ENCODE data around the gene SSH3. TPM values are rescaled to one million over a fixed set of nuclear protein-coding genes. Genes with fewer than 3 reads are reported as not detected.

Gene SSH3
- total and polyA plus RNA-seq, 4 donors, result 4.8 to 10.4 (median 8.1) TPM

DNA sequence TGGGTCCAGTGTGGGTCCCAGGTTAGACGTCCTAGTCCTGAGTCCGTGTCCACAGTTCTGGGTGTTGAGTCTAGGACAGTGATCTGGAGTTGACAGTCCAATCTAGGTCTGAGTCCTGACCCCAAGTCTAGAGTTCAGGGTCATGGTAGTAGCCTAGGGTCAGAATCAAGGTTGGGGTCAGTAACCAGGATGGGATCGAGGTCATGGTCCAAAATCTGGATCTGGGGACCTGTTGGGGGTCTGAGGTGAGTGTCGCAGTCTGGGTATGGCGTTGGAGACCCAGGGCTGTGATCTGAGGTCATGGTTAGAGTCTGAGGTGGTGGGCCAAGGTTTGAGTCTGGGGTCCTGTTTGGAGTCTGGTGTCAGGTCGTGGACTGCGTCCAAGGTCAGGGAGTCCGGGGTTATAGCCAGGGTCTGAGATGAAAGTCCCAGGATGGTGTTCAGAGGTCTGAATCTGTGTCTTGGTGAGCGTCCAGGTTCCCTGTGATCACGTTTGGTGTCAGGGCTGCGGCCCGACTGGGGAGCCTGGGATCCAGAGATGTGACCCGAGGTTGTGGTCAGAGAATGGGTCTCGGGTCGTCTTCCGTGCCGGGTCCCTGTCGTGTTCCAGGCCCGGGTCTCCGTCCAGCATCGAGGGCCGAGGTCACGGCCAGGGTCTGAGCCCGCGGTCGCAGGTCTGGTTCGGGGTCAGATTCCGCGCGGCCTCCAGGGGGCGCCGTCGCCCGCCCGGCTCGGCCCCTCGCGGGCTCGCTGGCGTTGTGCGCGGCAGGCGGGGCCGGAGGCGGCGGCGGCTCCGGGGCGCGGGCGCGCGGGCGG lies 37.5 kb upstream of the SSH3 start:
- Histone ChIP-seq H3K9me3 (ENCODE audit: control insufficient read depth in 4 of 4, low read length in 3 of 4) (no peaks in the 10 kb centered on the region), H3K27me3 (ENCODE audit: control insufficient read depth in 4 of 4, insufficient read depth in 4 of 4, low read length in 3 of 4) (no peaks in the 10 kb centered on the region), H3K9ac (ENCODE audit: low read depth in 1 of 2, low read length in 2 of 2) (peak overlapping the region; percentile 1 to 8), H3K36me3 (ENCODE audit: control insufficient read depth in 4 of 4, insufficient read depth in 3 of 4, low read depth in 1 of 4, low read length in 3 of 4) (no peaks in the 10 kb centered on the region), H3K27ac (ENCODE audit: low read depth in 1 of 2, low read length in 2 of 2) (peak overlapping the region; percentile 32 to 54), H3K4me1 (ENCODE audit: control insufficient read depth in 4 of 4, insufficient read depth in 4 of 4, low read length in 3 of 4) (peaks cover 15 to 70% (median 50%) of the 10 kb centered on the region in 4 donors), H3K4me3 (ENCODE audit: low read depth in 1 of 3, low read length in 3 of 3) (peak overlapping the region in 2 of 3 donors; percentile 20 to 79)
- WGBS, result 8% methylated on average over 54 of the region's 54 CpGs
- no peak for TF ChIP-seq JUND (IDR thresholded peaks at IDR 0.05)
- TF ChIP-seq TAF1 (conservative IDR thresholded peaks at IDR 0.05), result no peak
- no peak for TF ChIP-seq FOXA1 (IDR thresholded peaks at IDR 0.05)
- peak; percentile 62 to 87 for TF ChIP-seq HNF4A (conservative IDR thresholded peaks at IDR 0.05)
- peak; percentile 10 to 52 for TF ChIP-seq RXRA (IDR thresholded peaks at IDR 0.05)
- TF ChIP-seq SP1 (IDR thresholded peaks at IDR 0.05), result peak; percentile 6
- peak; percentile 43 for TF ChIP-seq HNF4G (IDR thresholded peaks at IDR 0.05)
- peak; percentile 64 to 75 for TF ChIP-seq RAD21 (IDR thresholded peaks at IDR 0.05)
- no peak for TF ChIP-seq EGR1 (IDR thresholded peaks at IDR 0.05; ENCODE audit: low read depth in 2 of 2)
- TF ChIP-seq, protein P1, sequence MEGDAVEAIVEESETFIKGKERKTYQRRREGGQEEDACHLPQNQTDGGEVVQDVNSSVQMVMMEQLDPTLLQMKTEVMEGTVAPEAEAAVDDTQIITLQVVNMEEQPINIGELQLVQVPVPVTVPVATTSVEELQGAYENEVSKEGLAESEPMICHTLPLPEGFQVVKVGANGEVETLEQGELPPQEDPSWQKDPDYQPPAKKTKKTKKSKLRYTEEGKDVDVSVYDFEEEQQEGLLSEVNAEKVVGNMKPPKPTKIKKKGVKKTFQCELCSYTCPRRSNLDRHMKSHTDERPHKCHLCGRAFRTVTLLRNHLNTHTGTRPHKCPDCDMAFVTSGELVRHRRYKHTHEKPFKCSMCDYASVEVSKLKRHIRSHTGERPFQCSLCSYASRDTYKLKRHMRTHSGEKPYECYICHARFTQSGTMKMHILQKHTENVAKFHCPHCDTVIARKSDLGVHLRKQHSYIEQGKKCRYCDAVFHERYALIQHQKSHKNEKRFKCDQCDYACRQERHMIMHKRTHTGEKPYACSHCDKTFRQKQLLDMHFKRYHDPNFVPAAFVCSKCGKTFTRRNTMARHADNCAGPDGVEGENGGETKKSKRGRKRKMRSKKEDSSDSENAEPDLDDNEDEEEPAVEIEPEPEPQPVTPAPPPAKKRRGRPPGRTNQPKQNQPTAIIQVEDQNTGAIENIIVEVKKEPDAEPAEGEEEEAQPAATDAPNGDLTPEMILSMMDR (IDR thresholded peaks at IDR 0.05; ENCODE audit: low read depth, low read length, missing input control), result peak; percentile 88
- no peak for TF ChIP-seq YY1 (IDR thresholded peaks at IDR 0.05)
- peak; percentile 59 for TF ChIP-seq NR2F2 (IDR thresholded peaks at IDR 0.05)
- DNase-seq (ENCODE audit: low spot score), result peak; percentile 88

DNA sequence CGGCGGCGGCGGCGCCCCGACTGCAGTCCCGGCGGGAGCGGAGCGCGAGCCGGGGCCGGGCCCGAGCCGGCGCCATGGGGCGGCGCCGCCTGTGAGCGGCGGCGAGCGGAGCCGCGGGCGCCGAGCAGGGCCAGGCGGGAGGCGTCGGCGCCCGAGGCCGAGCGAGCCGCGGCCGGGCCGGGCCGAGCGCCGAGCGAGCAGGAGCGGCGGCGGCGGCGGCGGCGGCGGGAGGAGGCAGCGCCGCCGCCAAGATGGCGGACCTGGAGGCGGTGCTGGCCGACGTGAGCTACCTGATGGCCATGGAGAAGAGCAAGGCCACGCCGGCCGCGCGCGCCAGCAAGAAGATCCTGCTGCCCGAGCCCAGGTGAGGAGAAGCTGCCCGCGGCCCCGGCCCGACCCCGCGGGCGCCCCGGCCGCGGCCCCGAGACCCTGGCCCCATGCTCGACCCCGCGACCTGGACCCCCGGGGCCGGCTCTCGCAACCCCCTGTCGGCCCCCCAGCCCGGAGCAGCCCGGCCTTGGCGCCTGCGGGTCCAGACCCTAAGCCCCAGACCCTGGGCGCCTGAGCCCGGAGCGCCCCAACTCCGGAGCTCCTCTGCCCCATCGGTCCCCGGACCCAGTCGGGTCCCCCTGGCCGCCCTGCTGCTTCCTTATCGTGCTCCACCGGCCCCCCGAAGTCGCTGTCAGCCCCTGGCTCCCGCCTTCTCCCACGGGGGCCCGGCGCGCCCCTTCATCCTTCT lies 36.7 kb upstream of the SSH3 start, which contains the start of gene GRK2:
Gene GRK2, plus strand, starts transcription at position 25 of the 739 bp plus-strand sequence. Its CDS starts 227 bp downstream, at position 252.
- Histone ChIP-seq H3K27ac (ENCODE audit: low read depth in 1 of 2, low read length in 2 of 2) (peak within 1 kb of the TSS; percentile 84 to 85), H3K36me3 (ENCODE audit: control insufficient read depth in 4 of 4, insufficient read depth in 3 of 4, low read depth in 1 of 4, low read length in 3 of 4) (no peaks in the 10 kb centered on the region), H3K4me3 (ENCODE audit: low read depth in 1 of 3, low read length in 3 of 3) (peak within 1 kb of the TSS; percentile 59 to 79 (median 79)), H3K9me3 (ENCODE audit: control insufficient read depth in 4 of 4, low read length in 3 of 4) (no peaks in the 10 kb centered on the region), H3K9ac (ENCODE audit: low read depth in 1 of 2, low read length in 2 of 2) (peak within 1 kb of the TSS; percentile 73 to 77), H3K27me3 (ENCODE audit: control insufficient read depth in 4 of 4, insufficient read depth in 4 of 4, low read length in 3 of 4) (no peaks in the 10 kb centered on the region), H3K4me1 (ENCODE audit: control insufficient read depth in 4 of 4, insufficient read depth in 4 of 4, low read length in 3 of 4) (peaks cover 12 to 72% (median 51%) of the 10 kb centered on the region in 4 donors)
- no peak for DNase-seq (ENCODE audit: low spot score)
- WGBS, result under 1% methylated on average over 103 of the region's 103 CpGs
- peak; percentile 54 for TF ChIP-seq YY1 (IDR thresholded peaks at IDR 0.05)
- TF ChIP-seq FOXA2 (IDR thresholded peaks at IDR 0.05), result no peak

DNA sequence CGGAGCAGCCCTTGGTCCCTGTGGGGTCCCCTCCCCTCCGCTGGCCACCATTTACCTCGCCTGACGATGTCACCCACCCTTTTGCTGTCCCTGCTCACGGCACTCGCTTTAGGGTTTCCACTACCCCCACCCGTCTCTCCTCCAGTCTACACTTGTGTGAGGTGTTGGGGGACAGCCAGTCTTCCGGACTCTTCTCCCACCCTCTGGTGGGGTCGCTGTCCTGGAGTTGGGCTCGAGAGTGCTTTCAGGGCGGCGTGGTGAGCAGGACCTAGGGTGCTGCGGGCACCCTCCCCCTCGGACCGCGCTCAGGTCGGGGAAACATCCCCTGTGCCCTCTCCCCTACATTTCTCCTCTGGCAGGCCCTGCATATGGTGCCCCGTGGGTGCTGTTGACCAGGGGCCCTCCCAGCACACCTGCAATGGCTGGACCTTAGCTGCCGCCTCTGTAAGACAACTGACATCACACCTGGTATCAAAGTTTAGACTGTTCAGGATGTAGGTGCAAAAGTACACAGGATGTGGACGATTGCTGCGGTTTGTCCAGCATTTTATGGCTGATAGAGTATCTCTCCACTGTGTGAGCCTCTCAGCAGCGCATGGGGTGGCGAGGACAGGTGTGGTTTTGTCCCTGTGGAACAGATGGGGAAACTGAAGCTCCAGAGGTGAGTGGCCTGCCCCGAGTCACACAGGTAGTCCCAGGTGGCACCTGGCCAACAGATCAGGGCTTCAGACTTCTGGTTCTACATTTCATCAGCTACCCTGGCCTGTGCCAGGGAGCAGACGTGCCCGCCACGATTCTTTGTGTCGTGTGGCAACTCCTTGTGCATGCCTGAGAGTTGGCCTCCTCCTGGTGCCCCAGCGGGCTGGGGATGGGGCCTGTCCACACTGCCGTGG lies 35.9 kb upstream of the SSH3 start:
- no peak for DNase-seq (ENCODE audit: low spot score)
- H3K4me1 ChIP-seq (ENCODE audit: control insufficient read depth in 4 of 4, insufficient read depth in 4 of 4, low read length in 3 of 4), result peaks cover 12 to 72% (median 51%) of the 10 kb centered on the region in 4 donors
- TF ChIP-seq JUND (IDR thresholded peaks at IDR 0.05) (no peak), FOXA1 (IDR thresholded peaks at IDR 0.05) (no peak), HNF4A (conservative IDR thresholded peaks at IDR 0.05) (peak; percentile 80), FOXA2 (IDR thresholded peaks at IDR 0.05) (peak; percentile 16), TAF1 (conservative IDR thresholded peaks at IDR 0.05) (no peak), RAD21 (IDR thresholded peaks at IDR 0.05) (no peak), HNF4G (IDR thresholded peaks at IDR 0.05) (peak; percentile 14)
- TF ChIP-seq, protein P1 (IDR thresholded peaks at IDR 0.05; ENCODE audit: low read depth, low read length, missing input control), result no peak
- TF ChIP-seq, protein P2, sequence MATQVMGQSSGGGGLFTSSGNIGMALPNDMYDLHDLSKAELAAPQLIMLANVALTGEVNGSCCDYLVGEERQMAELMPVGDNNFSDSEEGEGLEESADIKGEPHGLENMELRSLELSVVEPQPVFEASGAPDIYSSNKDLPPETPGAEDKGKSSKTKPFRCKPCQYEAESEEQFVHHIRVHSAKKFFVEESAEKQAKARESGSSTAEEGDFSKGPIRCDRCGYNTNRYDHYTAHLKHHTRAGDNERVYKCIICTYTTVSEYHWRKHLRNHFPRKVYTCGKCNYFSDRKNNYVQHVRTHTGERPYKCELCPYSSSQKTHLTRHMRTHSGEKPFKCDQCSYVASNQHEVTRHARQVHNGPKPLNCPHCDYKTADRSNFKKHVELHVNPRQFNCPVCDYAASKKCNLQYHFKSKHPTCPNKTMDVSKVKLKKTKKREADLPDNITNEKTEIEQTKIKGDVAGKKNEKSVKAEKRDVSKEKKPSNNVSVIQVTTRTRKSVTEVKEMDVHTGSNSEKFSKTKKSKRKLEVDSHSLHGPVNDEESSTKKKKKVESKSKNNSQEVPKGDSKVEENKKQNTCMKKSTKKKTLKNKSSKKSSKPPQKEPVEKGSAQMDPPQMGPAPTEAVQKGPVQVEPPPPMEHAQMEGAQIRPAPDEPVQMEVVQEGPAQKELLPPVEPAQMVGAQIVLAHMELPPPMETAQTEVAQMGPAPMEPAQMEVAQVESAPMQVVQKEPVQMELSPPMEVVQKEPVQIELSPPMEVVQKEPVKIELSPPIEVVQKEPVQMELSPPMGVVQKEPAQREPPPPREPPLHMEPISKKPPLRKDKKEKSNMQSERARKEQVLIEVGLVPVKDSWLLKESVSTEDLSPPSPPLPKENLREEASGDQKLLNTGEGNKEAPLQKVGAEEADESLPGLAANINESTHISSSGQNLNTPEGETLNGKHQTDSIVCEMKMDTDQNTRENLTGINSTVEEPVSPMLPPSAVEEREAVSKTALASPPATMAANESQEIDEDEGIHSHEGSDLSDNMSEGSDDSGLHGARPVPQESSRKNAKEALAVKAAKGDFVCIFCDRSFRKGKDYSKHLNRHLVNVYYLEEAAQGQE (IDR thresholded peaks at IDR 0.05), result no peak
- TF ChIP-seq, protein P3, sequence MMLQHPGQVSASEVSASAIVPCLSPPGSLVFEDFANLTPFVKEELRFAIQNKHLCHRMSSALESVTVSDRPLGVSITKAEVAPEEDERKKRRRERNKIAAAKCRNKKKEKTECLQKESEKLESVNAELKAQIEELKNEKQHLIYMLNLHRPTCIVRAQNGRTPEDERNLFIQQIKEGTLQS (IDR thresholded peaks at IDR 0.05), result no peak

More for the DNA sequence above, 35.9 kb upstream of the SSH3 start:
- 11% methylated on average over 30 of the region's 30 CpGs for WGBS
- Histone ChIP-seq H3K27ac (ENCODE audit: low read depth in 1 of 2, low read length in 2 of 2) (peak overlapping the region; percentile 84 to 85), H3K36me3 (ENCODE audit: control insufficient read depth in 4 of 4, insufficient read depth in 3 of 4, low read depth in 1 of 4, low read length in 3 of 4) (no peaks in the 10 kb centered on the region), H3K4me3 (ENCODE audit: low read depth in 1 of 3, low read length in 3 of 3) (peak overlapping the region; percentile 59 to 79 (median 79)), H3K9ac (ENCODE audit: low read depth in 1 of 2, low read length in 2 of 2) (peak overlapping the region; percentile 73 to 77), H3K9me3 (ENCODE audit: control insufficient read depth in 4 of 4, low read length in 3 of 4) (no peaks in the 10 kb centered on the region), H3K27me3 (ENCODE audit: control insufficient read depth in 4 of 4, insufficient read depth in 4 of 4, low read length in 3 of 4) (no peaks in the 10 kb centered on the region)

Data from liver (tissue), 9 donors.